A549 treated with ZK216348 at 1 μM for 4 hours (cell line): ENCODE results near the gene APOA4. TPM values are rescaled to one million over a fixed set of nuclear protein-coding genes. Genes with fewer than 3 reads are reported as not detected.

Experiments used
- total RNA-seq: library from RNA; stranded (reverse); fragments of 200-300 nt; extraction: Qiagen RNA extraction; gene quantifications from 5 replicates; pipeline ENCODE4 v1.2.3, GENCODE V29; 2022; ENCODE audit warnings: low read depth

The APOA4 gene
- total RNA-seq = not detected in 5 replicates

DNA sequence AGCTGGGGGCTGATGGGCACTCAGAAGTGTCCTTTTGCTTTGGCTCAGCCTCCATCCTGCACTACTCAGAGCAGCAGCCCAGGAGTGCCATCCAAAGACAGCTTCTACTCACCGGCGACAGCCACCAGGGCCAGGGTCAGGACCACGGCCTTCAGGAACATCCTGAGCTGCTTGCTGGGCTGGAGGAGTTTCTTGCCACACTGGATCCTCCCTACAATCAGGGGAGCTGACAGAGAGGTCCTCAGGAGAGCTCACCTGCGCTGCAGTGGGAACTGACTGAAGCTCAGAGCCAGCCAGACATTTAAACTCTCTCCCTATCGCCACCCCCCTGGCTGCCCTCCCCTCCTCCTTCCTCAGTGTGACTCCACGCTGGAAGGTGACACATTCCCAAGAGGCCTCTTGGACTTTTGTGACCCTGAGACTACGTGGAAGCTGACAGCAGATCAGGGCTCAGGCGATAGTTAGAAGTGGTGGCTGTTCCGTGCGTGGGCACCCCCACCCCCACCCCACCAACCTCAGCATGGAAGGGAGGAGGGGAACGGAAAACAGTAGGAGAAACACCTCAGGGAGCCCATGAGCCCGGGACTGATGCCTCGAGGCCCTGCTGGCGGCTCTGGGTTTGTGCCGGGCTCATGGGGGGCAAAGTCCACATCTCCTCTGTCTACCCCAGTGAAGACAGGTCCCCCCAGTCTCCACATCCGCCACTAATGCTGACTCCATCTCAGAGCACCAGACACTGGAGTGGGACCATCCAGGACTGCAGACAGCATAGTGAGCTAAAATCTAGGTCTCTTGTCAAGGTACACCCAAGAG lies at the start of gene APOA4:
Gene APOA4 (minus strand): TSS at position 274 of the 813 bp plus-strand sequence. CDS start 113 bp downstream, at position 161.

DNA sequence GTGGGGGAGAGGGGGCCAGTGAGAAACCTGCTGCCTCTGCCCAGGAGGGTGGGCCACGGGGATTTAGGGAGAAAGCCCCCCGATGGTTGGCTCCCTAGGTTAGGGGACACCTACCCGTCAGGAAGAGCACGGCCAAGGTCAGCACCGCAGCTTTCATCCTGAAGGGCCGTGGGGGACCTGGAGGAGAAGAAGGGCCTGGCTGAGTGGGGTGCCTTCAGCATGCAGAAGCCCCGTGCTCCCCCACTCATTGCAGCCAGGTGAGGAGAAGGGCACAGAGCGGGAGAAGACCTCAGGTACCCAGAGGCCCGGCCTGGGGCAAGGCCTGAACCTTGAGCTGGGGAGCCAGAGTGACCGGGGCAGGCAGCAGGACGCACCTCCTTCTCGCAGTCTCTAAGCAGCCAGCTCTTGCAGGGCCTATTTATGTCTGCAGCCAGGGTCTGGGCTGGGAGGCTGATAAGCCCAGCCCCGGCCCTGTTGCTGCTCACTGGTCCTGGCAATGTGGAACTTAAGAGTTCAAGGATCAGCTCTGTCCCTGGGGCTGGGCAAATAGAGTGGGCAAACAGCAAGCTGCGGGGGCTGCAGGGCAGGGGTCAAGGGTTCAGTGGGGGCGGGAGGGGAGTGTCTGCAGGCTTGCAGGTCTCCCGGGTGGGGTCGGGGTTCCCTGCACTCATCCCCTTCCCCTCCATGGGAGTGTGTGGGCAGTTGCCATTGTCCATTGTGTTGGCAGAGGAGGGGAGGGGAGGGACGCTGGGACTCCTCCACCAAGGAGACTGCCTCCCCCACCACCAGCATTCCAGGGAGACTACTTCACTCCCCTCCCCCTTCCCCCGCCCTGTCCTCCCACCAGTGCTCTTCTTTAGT lies 14.4 kb upstream of the APOA4 start, which contains the start of gene APOA1:
Gene APOA1 (minus strand): TSS at position 392 of the 861 bp plus-strand sequence. CDS start 235 bp downstream, at position 157.

DNA sequence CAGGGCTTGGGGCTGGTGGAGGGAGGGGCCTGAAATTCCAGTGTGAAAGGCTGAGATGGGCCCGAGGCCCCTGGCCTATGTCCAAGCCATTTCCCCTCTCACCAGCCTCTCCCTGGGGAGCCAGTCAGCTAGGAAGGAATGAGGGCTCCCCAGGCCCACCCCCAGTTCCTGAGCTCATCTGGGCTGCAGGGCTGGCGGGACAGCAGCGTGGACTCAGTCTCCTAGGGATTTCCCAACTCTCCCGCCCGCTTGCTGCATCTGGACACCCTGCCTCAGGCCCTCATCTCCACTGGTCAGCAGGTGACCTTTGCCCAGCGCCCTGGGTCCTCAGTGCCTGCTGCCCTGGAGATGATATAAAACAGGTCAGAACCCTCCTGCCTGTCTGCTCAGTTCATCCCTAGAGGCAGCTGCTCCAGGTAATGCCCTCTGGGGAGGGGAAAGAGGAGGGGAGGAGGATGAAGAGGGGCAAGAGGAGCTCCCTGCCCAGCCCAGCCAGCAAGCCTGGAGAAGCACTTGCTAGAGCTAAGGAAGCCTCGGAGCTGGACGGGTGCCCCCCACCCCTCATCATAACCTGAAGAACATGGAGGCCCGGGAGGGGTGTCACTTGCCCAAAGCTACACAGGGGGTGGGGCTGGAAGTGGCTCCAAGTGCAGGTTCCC lies 6.5 kb upstream of the APOA4 start, which contains the start of gene APOC3:
Gene APOC3 (plus strand): TSS at position 383 of the 659 bp plus-strand sequence. CDS start 676 bp downstream, outside the sequence.

GRCh38 chr11:116791813-116792143 lies 31.3 kb downstream of the APOA4 start, which contains the start of gene APOA5:
Gene APOA5, minus strand, starts transcription at chr11:116791879. Its CDS starts 19 bp downstream, at chr11:116791860.

GRCh38 chr11:116787786-116788486 lies 35.2 kb downstream of the APOA4 start, which contains the start of gene ZPR1:
Gene ZPR1, minus strand, starts transcription at chr11:116788023. Its CDS starts 33 bp downstream, at chr11:116787990.

DNA sequence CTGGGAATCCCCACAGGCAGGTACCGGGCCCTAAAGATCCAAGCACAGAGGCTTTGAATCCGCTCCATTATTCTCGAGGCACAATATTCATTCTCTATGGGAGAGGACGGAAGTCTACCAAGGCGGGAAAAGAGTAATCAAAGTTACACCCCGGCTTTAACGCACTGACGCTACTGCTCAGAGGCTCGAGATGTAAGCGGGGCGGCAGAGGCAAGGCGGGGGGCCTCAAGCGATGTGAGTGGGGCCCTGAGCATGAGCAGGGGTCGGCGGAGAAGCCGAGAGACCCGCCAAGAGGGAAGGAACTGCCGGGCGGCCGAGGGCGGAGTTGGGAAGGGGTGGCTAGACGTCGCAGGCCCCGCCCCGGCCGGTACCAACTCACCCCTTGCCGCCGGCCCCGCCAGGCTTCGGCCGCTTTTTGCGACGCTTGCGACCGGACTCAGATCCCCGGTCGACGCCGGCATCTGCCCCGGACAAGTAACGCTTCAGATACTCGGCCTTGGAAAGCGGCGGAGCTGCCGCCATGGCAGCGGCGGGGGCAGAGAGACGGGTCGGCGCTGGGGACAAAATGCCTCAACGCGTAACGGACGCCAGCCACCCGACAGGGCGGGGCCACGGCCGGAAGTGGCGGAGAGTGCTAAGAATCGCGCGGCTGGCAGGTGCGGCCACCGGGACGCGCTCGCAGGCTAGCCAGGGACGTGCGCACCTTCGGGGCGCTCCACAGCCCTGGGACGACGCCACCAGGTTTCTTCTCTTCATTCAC lies 50.5 kb downstream of the APOA4 start, which contains the start of gene BUD13:
Gene BUD13 (minus strand): TSS at position 545 of the 760 bp plus-strand sequence. CDS start 23 bp downstream, at position 522.

Other genes with a start within 250 kb of the APOA4 start
- 11.2 to 12.9 TPM (median 11.5 TPM) in 5 replicates for gene BUD13, start 50.3 kb downstream of the APOA4 start, total RNA-seq
- gene ZPR1, start 35.3 kb downstream of the APOA4 start, total RNA-seq = 51.0 to 57.5 TPM (median 52.5 TPM) in 5 replicates
- not detected in 5 replicates for gene APOA5, start 31.4 kb downstream of the APOA4 start, total RNA-seq
- gene APOC3, start 6.6 kb upstream of the APOA4 start, total RNA-seq = not detected in 5 replicates
- 0.24 to 0.42 TPM (median 0.27 TPM) in 3 of 5 replicates, not detected in the others for gene APOA1, start 14.3 kb upstream of the APOA4 start, total RNA-seq